OCI-LY1 (cell line): ENCODE data around the gene SLC17A8.

Experiments used
- H2AFZ ChIP-seq: fragments of 200-600 bp; sonication (generic), shearing (Covaris generic); 2 replicates; pipeline ENCODE4 v1.6.0; 2014; ENCODE audit warnings: antibody characterized with exemption, mild to moderate bottlenecking, low read length
- H3F3A ChIP-seq: fragments of 200-600 bp; sonication (generic), shearing (Covaris generic); 2 replicates; pipeline ENCODE4 v1.6.0; 2014; ENCODE audit warnings: mild to moderate bottlenecking, antibody characterized with exemption, low read length, moderate library complexity; ENCODE audit not compliant: insufficient read depth
- H3K27ac ChIP-seq: fragments of 200-600 bp; sonication (generic); 2 replicates; pipeline ENCODE4 v1.5.1; 2014; ENCODE audit warnings: low read length, mixed run types, mild to moderate bottlenecking, low read depth; ENCODE audit not compliant: poor library complexity, severe bottlenecking
- H3K27me3 ChIP-seq: fragments of 200-600 bp; sonication (generic); 2 replicates; pipeline ENCODE4 v1.6.0; 2014; ENCODE audit warnings: antibody characterized with exemption, mild to moderate bottlenecking, low read length, moderate library complexity; ENCODE audit not compliant: insufficient read depth
- H3K36me3 ChIP-seq: fragments of 200-600 bp; sonication (generic); 2 replicates; pipeline ENCODE4 v1.6.1; 2014; ENCODE audit warnings: mild to moderate bottlenecking, antibody characterized with exemption, low read length, moderate library complexity, mixed read lengths; ENCODE audit not compliant: insufficient read depth
- H3K4me1 ChIP-seq: fragments of 200-600 bp; sonication (generic); 2 replicates; pipeline ENCODE4 v1.5.1; 2014; ENCODE audit warnings: mild to moderate bottlenecking, low read length, moderate library complexity; ENCODE audit not compliant: insufficient read depth, severe bottlenecking
- H3K4me2 ChIP-seq: fragments of 200-600 bp; sonication (generic), shearing (Covaris generic); 2 replicates; pipeline ENCODE4 v1.6.1; 2014; ENCODE audit warnings: low read length
- H3K4me3 ChIP-seq: fragments of 200-600 bp; sonication (generic); 2 replicates; pipeline ENCODE4 v1.5.1; 2014; ENCODE audit warnings: low read length, low read depth, mild to moderate bottlenecking, mixed read lengths; ENCODE audit not compliant: poor library complexity, severe bottlenecking
- H3K79me2 ChIP-seq: fragments of 200-600 bp; shearing (Covaris generic); 2 replicates; pipeline ENCODE4 v1.6.1; 2016; ENCODE audit warnings: mixed run types, low read length, mixed read lengths; ENCODE audit not compliant: insufficient read depth
- H3K9ac ChIP-seq: fragments of 200-600 bp; sonication (generic), shearing (Covaris generic); 2 replicates; pipeline ENCODE4 v1.6.1; 2014; ENCODE audit warnings: mild to moderate bottlenecking, low read length, mixed read lengths
- H3K9me2 ChIP-seq: fragments of 200-600 bp; sonication (generic), shearing (Covaris generic); 2 replicates; pipeline ENCODE4 v1.6.1; 2014; ENCODE audit warnings: low read depth, mild to moderate bottlenecking, low read length, mixed read lengths
- H3K9me3 ChIP-seq: fragments of 200-600 bp; shearing (Covaris generic); 2 replicates; pipeline ENCODE4 v1.6.1; 2014; ENCODE audit warnings: low read length, mixed read lengths
- H4K20me1 ChIP-seq: fragments of 200-600 bp; sonication (generic), shearing (Covaris generic); 2 replicates; pipeline ENCODE4 v1.6.0; 2016; ENCODE audit warnings: mild to moderate bottlenecking, low read length; ENCODE audit not compliant: insufficient read depth
- CTCF ChIP-seq: fragments of 200-600 bp; sonication (generic), shearing (Covaris generic); IDR thresholded peaks from 2 replicates; pipeline ENCODE4 v1.5.1; 2017; ENCODE audit warnings: mild to moderate bottlenecking, antibody characterized with exemption, low read length, moderate library complexity, mixed read lengths
- EZH2 ChIP-seq: fragments of 200-600 bp; sonication (generic), shearing (Covaris generic); IDR thresholded peaks from 2 replicates; pipeline ENCODE4 v1.8.0; 2017; ENCODE audit warnings: borderline replicate concordance, mixed run types, mild to moderate bottlenecking, antibody characterized with exemption, low read length, moderate library complexity, mixed read lengths

Gene SLC17A8

GRCh38 chr12:100395811-100396210 is 38.9 kb downstream of the SLC17A8 start:
- Histone ChIP-seq H3K36me3 (no peaks in the 10 kb centered on the region), H2AFZ (no peak overlapping the region), H4K20me1 (no peaks in the 10 kb centered on the region), H3K9me2 (no peaks in the 10 kb centered on the region), H3K9ac (no peak overlapping the region), H3K27ac (no peak overlapping the region), H3K4me2 (no peak overlapping the region), H3K9me3 (no peaks in the 10 kb centered on the region), H3K4me3 (no peak overlapping the region), H3K79me2 (no peaks in the 10 kb centered on the region), H3K27me3 (no peaks in the 10 kb centered on the region), H3K4me1 (no peaks in the 10 kb centered on the region), H3F3A (no peaks in the 10 kb centered on the region)
- TF ChIP-seq CTCF (no peak), EZH2 (no peak)

GRCh38 chr12:100398307-100398706 is 41.4 kb downstream of the SLC17A8 start:
- Histone ChIP-seq H3K36me3 (no peaks in the 10 kb centered on the region), H3K79me2 (no peaks in the 10 kb centered on the region), H3K27me3 (no peaks in the 10 kb centered on the region), H3K9me2 (no peaks in the 10 kb centered on the region), H3K4me1 (no peaks in the 10 kb centered on the region), H3K4me2 (no peak overlapping the region), H3F3A (no peaks in the 10 kb centered on the region), H3K27ac (no peak overlapping the region), H4K20me1 (no peaks in the 10 kb centered on the region), H3K9ac (no peak overlapping the region), H3K4me3 (no peak overlapping the region), H2AFZ (no peak overlapping the region), H3K9me3 (no peaks in the 10 kb centered on the region)
- TF ChIP-seq EZH2 (no peak), CTCF (no peak)

GRCh38 chr12:100399095-100399494 is 42.2 kb downstream of the SLC17A8 start:
- Histone ChIP-seq H3K9me2 (no peaks in the 10 kb centered on the region), H2AFZ (no peak overlapping the region), H3K4me1 (no peaks in the 10 kb centered on the region), H4K20me1 (no peaks in the 10 kb centered on the region), H3K79me2 (no peaks in the 10 kb centered on the region), H3K36me3 (no peaks in the 10 kb centered on the region), H3K9me3 (no peaks in the 10 kb centered on the region), H3K4me2 (no peak overlapping the region), H3K27ac (no peak overlapping the region), H3K9ac (no peak overlapping the region), H3K4me3 (no peak overlapping the region), H3F3A (no peaks in the 10 kb centered on the region), H3K27me3 (no peaks in the 10 kb centered on the region)
- TF ChIP-seq CTCF = no peak
- TF ChIP-seq EZH2 = no peak
